Body of pancreas (tissue), 4 donors: ENCODE results near the gene BOLA2B. TPM values are rescaled to one million over a fixed set of nuclear protein-coding genes. Genes with fewer than 3 reads are reported as not detected.

Source experiments
- ATAC-seq: fragments of 150-250 bp; one replicate; pipeline ENCODE4 v1.9.1; 2016
- DNase-seq, 4 donors: peaks; one replicate each; pipeline ENCODE4 v3.0.0-alpha.2; 2019
- H3K27ac ChIP-seq, 4 donors: fragments of 200-600 bp; sonication (generic); 1 replicate in 3 of 4; 2 replicates in 1 of 4; pipeline versions ENCODE4 v1.5.1 to v1.6.1; 2016 to 2019; ENCODE audit warnings: mild to moderate bottlenecking in 1 of 4, mixed read lengths in 1 of 4, moderate library complexity in 1 of 4
- H3K27me3 ChIP-seq, 2 donors: fragments of 200-600 bp; sonication (generic); one replicate each; pipeline ENCODE4 v1.6.0; 2016; ENCODE audit warnings: mild to moderate bottlenecking in 1 of 2
- H3K36me3 ChIP-seq, 2 donors: fragments of 200-600 bp; sonication (generic); replicated peaks in 1 of 2; 2 replicates each; pipeline ENCODE4 v1.5.1; 2016; ENCODE audit warnings: low read depth in 2 of 2; ENCODE audit not compliant: insufficient read depth in 1 of 2
- H3K4me1 ChIP-seq: fragments of 200-600 bp; sonication (generic); one replicate; pipeline ENCODE4 v1.6.0; 2016
- H3K4me3 ChIP-seq, 2 donors: fragments of 200-600 bp; sonication (generic); 1 replicate in 1 of 2; 2 replicates in 1 of 2; pipeline ENCODE4 v1.5.1; 2016 to 2019
- H3K9me3 ChIP-seq, 3 donors: fragments of 200-600 bp; sonication (generic); 1 replicate in 2 of 3; 2 replicates in 1 of 3; pipeline ENCODE4 v1.5.1; 2016
- POLR2A ChIP-seq, 3 donors: fragments of 450-650 bp; IDR thresholded peaks; one replicate each; pipeline ENCODE4 v1.6.1; 2016; ENCODE audit warnings: antibody characterized with exemption in 3 of 3, mild to moderate bottlenecking in 2 of 3
- WGBS, 2 donors: methylation state at CpG; one replicate each; pipeline ENCODE4 v1.1.5; 2017; 5-methylcytosine and 5-hydroxymethylcytosine counted together
- intact Hi-C: fragments of 100-400 bp; cut with DNase I; formaldehyde crosslinking; loops from one replicate; pipeline ENCODE4 v1.15.1; 2023
- total RNA-seq, 2 donors: library from RNA; depleted of rRNA; stranded (reverse); fragments of >200 nt; gene quantifications; one replicate each; pipeline ENCODE4 v1.1.0, GENCODE V29; 2016
- TF ChIP-seq, protein P1 (sequence below), 7 experiments: fragments of 450-650 bp in 4 of 7; fragments of 200-600 bp in 3 of 7; sonication (generic) in 3 of 7; IDR thresholded peaks; one replicate each; pipeline ENCODE4 v1.5.1; 2016 to 2019; ENCODE audit warnings: antibody characterized with exemption in 7 of 7

BOLA2B gene
- total RNA-seq, 2 donors from 2014 or later: 47.5 to 54.7 TPM

DNA sequence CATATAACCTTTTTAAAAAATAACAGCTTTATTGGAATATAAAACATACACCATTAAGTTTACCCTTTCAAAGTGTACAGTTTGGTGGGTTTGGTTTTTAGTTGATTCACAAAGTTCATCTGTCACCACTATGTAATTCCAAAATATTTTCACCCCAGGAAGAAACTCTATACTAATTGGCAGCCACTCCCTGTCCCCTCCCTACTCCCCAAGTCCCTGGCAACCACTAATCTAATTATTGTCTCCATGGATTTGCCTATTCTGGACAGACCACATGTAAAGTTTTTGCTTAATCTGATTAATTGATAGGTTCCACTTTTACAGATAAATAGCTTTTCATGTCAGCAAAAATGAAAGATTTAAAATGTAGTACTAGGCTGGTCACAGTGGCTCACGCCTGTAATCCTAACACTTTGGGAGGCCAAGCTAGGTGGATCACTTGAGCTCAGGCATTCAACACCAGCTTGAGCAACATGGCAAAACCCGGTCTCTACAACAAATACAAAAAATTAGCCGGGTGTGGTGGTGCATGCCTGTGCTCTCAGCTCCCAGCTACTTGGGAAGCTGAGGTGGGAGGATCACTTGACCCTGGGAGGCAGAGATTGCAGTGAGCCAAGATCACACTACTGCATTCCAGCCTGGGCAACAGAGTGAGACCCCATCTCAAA lies 45.5 kb downstream of the BOLA2B start:
- Histone ChIP-seq H3K4me3 (no peak overlapping the region), H3K36me3 (no peaks in the 10 kb centered on the region), H3K4me1 (no peaks in the 10 kb centered on the region), H3K27me3 (no peaks in the 10 kb centered on the region), H3K9me3 (no peaks in the 10 kb centered on the region), H3K27ac (no peak overlapping the region)
- WGBS, 2 donors: 82 to 86% methylated on average over 3 of the region's 3 CpGs
- intact Hi-C loops: no loop called here
- no peak for TF ChIP-seq POLR2A (IDR thresholded peaks at IDR 0.05)
- TF ChIP-seq, protein P1, sequence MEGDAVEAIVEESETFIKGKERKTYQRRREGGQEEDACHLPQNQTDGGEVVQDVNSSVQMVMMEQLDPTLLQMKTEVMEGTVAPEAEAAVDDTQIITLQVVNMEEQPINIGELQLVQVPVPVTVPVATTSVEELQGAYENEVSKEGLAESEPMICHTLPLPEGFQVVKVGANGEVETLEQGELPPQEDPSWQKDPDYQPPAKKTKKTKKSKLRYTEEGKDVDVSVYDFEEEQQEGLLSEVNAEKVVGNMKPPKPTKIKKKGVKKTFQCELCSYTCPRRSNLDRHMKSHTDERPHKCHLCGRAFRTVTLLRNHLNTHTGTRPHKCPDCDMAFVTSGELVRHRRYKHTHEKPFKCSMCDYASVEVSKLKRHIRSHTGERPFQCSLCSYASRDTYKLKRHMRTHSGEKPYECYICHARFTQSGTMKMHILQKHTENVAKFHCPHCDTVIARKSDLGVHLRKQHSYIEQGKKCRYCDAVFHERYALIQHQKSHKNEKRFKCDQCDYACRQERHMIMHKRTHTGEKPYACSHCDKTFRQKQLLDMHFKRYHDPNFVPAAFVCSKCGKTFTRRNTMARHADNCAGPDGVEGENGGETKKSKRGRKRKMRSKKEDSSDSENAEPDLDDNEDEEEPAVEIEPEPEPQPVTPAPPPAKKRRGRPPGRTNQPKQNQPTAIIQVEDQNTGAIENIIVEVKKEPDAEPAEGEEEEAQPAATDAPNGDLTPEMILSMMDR (IDR thresholded peaks at IDR 0.05): no peak
- DNase-seq (no peak), ATAC-seq (no peak)

DNA sequence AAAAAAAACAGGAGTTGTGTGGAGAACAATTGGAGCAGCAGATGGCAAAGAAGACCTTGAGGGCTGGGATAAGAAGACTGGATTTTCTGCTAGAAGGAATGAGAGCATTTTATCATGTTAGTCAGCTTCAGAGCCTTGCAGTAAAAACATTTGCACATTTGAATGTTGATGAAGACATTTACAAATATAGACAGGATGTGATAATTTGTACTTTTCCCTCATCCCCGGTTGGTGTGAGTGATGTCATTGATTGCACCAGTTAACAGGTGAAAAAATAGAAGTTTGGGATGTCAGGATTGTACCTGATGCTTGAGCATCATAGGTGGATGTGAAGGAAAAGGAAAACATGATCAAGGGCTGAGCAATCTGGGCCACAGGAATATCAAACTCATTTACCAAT lies 47.8 kb downstream of the BOLA2B start:
- intact Hi-C loops: no loop called here
- H3K27ac ChIP-seq: no peak overlapping the region
- ATAC-seq (no peak), DNase-seq (no peak)
- no peaks in the 10 kb centered on the region for H3K27me3 ChIP-seq
- no peaks in the 10 kb centered on the region for H3K9me3 ChIP-seq
- no peaks in the 10 kb centered on the region for H3K4me1 ChIP-seq
- H3K36me3 ChIP-seq: no peaks in the 10 kb centered on the region
- WGBS, 2 donors: 54 to 61% methylated on average over 1 of the region's 1 CpG
- no peak overlapping the region for H3K4me3 ChIP-seq
- TF ChIP-seq, protein P1 (IDR thresholded peaks at IDR 0.05): no peak
- TF ChIP-seq POLR2A (IDR thresholded peaks at IDR 0.05): no peak

GRCh38 chr16:30144917-30145316 lies 48.5 kb downstream of the BOLA2B start:
- TF ChIP-seq POLR2A (IDR thresholded peaks at IDR 0.05): no peak
- TF ChIP-seq, protein P1 (IDR thresholded peaks at IDR 0.05): no peak
- no peaks in the 10 kb centered on the region for H3K4me1 ChIP-seq
- DNase-seq: no peak
- ATAC-seq: no peak
- no peaks in the 10 kb centered on the region for H3K36me3 ChIP-seq
- 75 to 79% methylated on average over 1 of the region's 1 CpG for WGBS, 2 donors
- no peaks in the 10 kb centered on the region for H3K27me3 ChIP-seq
- intact Hi-C loops: no loop called here
- H3K4me3 ChIP-seq: no peak overlapping the region
- H3K27ac ChIP-seq: no peak overlapping the region
- no peaks in the 10 kb centered on the region for H3K9me3 ChIP-seq

- no peaks in the 10 kb centered on the region for H3K27me3 ChIP-seq
- no peak overlapping the region for H3K4me3 ChIP-seq
- no peak overlapping the region for H3K27ac ChIP-seq
- no peak for ATAC-seq
- no peaks in the 10 kb centered on the region for H3K4me1 ChIP-seq
- intact Hi-C loops: no loop called here
- H3K9me3 ChIP-seq: no peaks in the 10 kb centered on the region
- no peak for TF ChIP-seq POLR2A (IDR thresholded peaks at IDR 0.05)
- TF ChIP-seq, protein P1 (IDR thresholded peaks at IDR 0.05): no peak
- no peak for DNase-seq
- H3K36me3 ChIP-seq: no peaks in the 10 kb centered on the region
Measured at GRCh38 chr16:30144017-30144416, 49.4 kb downstream of the BOLA2B start.

GRCh38 chr16:30143347-30143702 lies 50.1 kb downstream of the BOLA2B start:
- WGBS, 2 donors: 46 to 55% methylated on average over 2 of the region's 2 CpGs

More at GRCh38 chr16:30143347-30143702, 50.1 kb downstream of the BOLA2B start:
- no peaks in the 10 kb centered on the region for H3K27me3 ChIP-seq
- H3K4me1 ChIP-seq: no peaks in the 10 kb centered on the region
- no peak overlapping the region for H3K4me3 ChIP-seq
- no peak overlapping the region for H3K27ac ChIP-seq
- intact Hi-C loops: no loop called here
- ATAC-seq: no peak
- no peaks in the 10 kb centered on the region for H3K36me3 ChIP-seq
- H3K9me3 ChIP-seq: no peaks in the 10 kb centered on the region
- DNase-seq: no peak
- TF ChIP-seq, protein P1 (IDR thresholded peaks at IDR 0.05): no peak
- no peak for TF ChIP-seq POLR2A (IDR thresholded peaks at IDR 0.05)
